Renal cortex interstitium (tissue), 11 donors: ENCODE measurements around the gene CACFD1. TPM values are rescaled to one million over a fixed set of nuclear protein-coding genes. Genes with fewer than 3 reads are reported as not detected.

Experiments
- DNase-seq, 11 donors: peaks; one replicate each; pipeline ENCODE4 v3.0.0-alpha.2; 2013; ENCODE audit warnings: low read depth in 9 of 11, low spot score in 4 of 11; ENCODE audit errors: extremely low read depth in 1 of 11
- polyA plus RNA-seq, 3 donors: library from polyadenylated mRNA; unstranded; fragments of 120-200 nt; gene quantifications; one replicate each; pipeline ENCODE4 v1.2.1, GENCODE V29; 2013; ENCODE audit not compliant: insufficient read length in 3 of 3

The CACFD1 gene
- polyA plus RNA-seq, 3 donors = 23.5 to 35.8 (median 32.8) TPM

DNA sequence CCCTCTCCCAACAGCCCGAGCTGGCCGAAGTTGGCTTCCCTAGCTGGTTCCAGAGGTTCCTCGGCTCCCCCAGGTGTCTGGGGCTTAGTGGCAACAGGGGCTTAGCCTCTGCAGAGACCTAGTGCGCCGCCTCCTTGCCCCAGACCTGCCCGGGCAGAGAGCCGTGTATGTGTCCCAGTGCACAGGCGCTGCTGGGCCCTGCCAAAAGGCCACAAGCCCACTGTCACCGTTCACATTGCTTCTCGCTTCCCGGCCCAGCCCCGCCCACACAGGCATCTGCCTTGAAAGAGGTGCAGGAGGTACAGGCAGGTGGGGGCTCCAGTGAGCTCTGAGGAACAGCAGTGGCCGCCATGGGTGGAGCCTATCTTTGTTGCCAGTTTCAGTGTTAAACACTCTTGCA lies 2.5 kb upstream of the CACFD1 start:
- no peak for DNase-seq

DNA sequence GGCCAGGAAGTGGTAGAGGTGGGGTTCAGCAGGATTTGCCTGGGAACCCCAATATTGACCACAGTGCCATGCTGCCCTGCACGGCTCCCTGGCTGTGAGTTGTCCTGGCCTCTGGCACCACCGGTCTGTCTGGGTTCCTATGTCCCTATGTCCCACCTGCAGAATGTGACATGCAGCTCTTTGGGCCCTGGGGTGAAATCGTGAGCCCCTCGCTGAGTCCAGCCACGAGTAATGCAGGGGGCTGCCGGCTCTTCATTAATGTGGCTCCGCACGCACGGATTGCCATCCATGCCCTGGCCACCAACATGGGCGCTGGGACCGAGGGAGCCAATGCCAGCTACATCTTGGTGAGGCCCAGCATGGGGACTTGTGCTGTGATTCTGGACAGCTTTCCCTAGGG lies 2.0 kb upstream of the CACFD1 start:
- DNase-seq = no peak

DNA sequence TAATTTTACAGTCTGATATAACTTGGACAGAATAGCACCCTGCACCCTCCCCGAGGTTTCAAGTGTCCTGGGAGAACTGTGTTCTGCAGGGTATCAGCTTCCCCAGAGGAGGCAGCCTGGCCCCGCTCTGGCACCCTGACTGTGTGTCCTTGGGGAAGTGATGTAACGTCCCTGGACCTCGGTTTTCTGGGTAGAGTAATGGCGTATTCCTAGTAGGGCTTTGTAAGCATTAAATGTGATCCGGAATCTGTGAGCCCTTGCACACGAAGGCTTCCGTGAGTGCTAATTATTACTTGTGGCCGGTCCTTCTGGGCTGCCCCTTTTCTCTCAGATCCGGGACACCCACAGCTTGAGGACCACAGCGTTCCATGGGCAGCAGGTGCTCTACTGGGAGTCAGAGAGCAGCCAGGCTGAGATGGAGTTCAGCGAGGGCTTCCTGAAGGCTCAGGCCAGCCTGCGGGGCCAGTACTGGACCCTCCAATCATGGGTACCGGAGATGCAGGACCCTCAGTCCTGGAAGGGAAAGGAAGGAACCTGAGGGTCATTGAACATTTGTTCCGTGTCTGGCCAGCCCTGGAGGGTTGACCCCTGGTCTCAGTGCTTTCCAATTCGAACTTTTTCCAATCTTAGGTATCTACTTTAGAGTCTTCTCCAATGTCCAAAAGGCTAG lies 1.0 kb upstream of the CACFD1 start:
- no peak for DNase-seq

DNA sequence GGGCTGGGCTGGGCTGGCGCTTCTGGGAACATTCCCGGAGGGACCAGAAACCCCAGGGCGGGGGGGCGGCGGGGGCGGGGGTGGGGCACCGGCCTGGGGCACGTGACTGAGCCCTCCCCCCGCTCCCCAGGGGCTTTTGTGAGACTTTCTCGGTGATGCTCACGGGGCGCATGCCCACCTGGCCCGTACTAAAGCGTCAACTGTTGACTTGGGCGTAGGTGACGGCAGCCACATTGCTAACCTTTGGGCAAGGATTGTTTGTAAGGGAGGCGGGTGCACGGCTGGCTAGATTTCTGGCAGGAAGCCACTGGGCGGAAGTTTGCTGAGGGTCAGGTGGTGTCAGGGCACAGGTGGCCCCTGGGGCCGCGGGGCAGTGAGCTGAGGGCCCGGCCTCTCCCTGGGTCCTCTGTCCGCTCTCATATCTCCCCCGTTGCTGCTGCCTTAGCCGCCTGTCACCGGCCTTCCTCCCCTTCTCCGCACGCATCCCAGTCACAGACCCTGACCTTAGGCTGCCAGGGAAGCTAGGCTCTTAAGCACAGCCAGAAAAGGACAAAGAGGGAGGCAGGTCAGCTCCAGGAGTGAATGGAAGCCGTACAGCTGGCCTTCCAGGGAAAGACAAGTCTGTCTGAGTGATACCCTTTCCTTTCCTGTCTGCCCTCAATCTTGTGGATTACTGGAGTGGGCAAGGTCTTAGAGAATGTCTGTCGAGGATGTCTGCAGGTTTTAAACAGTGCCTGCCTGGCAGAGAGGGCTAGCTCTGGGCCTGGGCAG lies 812 bp downstream of the CACFD1 start:
- DNase-seq = peak in 8 of 11 donors; percentile 32 to 53 (median 35)

DNA sequence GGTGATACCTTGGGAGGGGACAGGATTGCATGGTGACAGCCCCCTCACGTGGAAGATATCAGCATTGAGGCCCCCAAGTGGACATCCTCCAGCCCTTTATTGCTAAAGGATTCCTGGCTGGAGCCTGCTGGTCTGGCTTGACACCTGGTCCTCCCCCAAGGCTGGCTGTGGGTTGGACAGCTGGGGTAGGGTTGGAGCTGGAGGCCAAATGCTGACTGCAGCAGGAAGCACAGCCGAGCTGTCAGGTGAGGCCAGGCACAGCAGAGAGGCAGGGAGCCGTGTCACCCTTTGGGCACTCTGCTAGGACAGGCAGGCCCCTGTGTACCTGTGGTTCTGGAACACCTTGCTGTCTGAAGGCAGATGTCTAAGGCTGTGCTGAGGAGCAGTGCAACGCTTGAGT lies 2.2 kb downstream of the CACFD1 start:
- DNase-seq = no peak

DNA sequence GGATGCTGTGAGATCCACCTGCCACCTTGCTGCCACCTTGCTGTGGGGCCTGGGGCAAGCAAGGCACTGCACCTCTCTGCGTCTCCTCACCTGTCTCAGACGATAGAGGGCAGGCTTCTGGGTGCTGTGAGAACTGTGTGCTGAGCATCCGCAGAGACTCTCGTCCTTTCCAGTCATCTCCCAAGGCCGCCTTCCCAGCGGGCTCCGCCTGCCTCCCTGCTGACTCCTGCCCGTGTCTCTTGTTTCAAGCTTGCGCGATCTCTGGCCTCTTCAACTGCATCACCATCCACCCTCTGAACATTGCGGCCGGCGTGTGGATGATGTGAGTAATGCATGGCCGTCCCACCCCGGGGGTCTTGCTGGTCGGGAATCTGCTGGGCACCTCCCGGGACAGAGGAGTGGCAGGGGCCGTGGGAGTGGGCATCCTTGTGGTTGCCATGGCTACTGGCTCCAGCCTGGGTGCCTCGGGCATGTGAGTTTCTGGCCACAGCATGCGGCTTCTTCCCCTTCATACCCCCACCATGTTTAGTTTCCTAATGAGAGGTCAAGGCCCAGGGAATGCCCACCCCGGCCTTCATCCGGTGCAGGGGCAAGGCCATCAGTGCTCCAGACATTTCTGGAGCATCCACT lies 3.6 kb downstream of the CACFD1 start:
- DNase-seq = no peak

DNA sequence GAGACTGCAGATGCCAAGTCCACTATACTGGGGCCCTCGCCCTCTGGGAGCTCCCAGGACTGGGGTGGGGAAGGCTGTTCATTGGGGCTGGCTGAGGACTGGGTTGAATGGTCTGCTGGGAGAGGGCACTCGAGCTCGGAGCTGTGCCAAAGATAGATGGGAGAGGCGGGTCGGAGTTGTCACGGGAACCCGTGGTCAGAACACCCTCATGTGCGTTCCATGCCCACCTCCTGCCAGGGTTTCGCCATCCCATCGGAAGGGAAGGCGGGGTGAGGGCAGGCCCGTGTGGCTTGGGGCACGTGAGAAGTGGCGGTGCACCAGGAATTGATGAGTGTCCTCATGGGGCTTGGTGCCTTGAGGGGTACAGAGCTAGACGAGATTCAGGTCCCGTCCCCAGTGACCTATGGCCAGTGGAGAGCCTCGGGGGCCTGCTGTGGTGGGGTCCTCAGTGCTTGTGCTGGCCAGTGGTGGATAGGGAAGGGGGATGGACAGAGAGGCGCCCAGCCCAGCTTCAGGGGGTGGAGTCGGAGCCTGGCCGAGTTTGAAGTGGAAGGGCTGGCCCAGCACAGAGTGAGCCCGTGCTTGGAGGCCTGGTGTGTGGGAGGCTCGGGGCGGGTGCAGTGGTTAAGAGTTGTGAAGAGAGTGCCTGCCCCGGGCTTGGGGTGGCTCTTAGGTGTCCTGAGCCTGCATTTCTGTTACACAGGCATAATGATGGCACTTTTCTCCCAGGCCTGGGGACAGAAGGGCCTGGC lies 4.3 kb downstream of the CACFD1 start:
- DNase-seq = no peak

DNA sequence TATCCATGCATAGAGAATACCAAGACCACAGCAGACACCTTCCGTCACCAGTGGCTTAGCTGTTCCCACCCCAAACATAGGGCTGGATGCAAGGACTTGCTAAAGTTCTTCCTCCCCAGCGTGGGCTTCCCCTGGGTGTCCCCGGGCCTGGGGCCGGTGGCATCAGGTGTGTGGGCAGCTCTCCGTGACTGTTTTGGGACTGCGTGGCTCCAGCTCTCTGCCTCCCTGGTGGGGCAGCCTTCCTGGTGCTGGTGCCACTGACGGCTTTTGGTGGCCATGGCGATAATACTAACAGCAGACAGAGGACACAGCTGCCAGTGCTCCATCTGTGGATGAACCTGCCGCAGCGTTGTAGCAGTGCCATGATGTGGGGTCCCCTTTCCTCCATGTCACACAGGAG lies 4.9 kb downstream of the CACFD1 start:
- no peak for DNase-seq

DNA sequence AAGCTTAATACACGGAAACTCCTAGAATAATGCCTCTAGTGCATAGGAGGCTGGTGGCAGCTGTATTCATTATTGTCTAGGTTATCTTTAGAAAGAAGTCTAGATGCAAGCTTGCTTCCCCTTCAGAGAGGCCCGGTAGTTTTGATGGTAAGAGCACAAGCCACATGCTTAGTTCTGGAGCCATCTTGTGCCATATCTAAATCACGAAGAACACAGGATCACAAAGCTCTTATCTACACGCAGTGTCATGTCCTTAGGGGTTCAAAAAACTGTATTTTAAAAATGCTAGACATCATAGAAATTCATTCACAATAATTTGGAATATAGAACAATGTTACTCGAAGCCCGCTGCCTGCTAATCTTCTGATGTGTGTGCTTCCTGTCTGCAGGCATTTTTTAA lies 6.2 kb downstream of the CACFD1 start:
- no peak for DNase-seq

DNA sequence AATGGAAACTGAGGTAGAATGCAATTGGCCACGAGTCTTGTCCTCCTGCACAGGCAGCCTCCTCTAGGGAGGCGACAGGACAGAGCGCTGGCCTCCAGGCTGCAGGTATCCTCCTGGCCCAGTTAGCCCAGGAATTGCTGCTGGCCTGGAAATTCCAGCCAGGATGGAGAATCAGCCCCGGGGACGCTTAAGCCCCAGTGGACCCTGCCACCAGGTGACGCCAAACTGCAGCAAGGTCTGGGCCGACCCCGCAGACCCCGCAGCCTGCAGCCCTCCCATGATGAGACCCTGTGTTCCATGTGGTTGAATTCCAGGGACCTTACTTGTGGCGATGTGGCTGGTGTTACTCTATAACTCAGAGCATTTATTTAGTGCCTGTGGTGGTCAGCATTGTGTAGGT lies 7.3 kb downstream of the CACFD1 start:
- DNase-seq = no peak

DNA sequence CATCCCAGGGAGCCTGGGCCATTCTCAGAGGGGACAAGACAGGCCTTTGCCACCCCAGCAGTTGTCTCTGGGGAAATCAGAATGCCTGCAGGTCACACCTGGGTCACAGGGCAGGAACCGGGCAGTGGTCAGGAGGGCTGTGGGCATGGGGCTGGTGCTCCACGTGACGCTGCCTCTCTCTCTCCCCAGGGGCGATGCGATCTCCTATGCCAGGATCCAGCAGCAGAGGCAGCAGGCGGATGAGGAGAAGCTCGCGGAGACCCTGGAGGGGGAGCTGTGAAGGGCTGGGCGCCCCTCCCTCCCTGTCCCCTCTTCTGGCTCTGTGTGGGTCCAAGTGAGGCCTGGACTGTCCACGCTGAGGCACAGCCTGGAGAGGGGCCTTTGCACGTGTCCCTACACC lies 8.6 kb downstream of the CACFD1 start:
- no peak for DNase-seq

DNA sequence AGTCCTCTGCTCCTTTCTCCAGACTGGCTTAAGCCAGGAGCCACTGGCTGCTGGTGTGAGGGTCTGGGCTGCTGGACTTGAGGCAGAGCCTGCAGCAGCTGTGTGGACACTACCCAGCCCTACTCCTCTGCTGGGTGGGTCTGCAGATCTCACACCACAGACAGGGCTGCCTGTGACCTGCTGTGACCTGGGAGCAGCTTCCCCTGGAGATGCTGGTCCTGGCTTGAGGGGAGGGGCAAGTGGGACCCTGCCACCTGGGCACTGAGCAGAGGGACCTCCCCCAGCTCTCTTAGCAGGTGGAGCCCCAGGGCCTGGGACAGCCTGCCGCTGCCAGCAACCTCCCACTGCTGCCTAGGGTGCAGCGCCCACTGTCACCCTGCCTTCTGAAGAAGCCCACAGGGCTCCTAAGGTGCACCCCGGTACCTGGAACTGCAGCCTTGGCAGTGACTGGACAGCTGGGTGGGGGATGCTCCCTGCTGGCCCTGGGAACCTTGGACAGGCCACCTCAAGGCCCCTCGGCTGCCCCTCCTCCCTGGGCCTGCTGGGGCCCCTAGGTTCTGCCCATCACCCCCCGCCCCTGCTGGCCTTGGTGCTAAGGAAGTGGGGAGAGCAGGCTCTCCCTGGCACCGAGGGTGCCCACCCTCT lies 9.1 kb downstream of the CACFD1 start:
- no peak for DNase-seq

DNA sequence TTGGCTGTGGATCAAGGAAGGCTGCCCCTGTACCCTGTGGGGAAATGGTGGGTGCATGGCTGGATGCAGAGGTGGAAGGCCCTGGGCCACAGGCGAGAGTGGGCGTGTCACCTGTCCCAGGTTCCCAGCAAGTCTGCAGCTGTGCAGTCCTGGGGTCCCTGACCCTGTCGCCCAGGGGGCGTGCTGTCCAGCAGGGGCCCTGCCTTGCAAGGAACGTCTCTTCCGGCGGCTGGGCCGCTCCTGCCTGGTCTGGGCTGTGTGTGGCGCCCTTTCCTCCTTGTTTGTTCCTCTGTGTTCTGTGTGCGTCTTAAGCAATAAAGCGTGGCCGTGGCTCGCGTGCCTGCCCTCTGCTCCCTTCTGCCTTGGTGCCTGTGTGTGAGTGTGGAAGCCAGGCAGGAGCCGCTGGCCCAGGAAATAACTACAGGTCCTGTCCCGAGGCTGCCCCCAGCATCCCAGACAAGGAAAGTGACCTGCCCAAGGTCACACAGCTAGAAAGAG lies 10.7 kb downstream of the CACFD1 start:
- no peak for DNase-seq

DNA sequence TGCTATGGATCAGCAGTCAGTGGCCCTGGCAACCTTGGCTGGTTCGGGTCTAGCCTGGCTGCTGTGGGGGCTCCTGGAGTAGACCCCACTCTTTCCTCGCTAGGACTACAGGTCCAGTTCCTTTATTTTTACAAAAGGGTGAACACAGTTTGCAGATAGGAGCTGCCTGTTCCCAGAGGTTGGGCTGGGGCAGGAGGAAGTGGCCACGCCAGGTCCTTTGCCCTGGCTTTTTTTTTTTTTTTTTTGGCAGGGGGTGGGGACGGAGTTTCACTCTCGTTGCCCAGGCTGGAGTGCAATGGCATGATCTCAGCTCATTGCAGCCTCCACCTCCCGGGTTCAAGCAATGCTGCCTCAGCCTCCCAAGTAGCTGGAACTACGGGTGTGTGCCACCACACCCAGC lies 11.2 kb downstream of the CACFD1 start:
- DNase-seq = no peak

DNA sequence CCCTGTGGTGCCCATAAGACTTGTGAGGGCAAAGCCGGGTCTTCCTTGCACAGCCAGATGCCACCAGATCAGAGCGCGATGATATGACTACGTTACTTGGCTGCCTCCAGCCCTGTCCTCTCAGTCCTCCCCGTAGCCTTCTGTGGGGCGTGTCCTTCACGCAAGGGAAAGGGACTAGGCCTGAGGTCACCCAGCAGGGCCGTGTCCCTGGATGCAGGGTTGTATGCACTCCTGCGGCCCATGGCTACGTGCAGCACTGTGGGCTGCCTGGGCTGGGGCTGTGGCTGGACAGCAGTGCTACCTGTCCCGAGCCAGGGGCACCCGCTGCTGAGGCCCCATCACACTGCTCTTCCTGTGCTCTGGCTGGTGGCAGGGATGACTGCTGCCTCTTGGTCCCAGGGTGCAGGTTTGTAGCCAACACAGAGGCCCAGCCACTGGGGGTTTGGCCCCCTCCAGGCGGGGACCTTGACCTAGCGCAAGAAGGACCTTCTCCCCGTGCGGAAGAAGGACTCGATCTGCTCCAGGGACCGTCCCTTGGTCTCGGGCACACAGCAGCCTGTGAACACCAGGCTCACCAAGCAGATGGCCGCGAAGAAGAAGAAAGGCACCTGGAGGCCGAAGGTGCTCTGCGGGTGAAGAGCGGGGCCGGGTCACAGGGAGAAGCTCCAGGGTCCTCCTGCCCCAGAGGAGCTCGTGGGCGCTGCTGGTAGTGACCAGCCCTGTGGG lies 11.9 kb downstream of the CACFD1 start:
- DNase-seq = no peak

DNA sequence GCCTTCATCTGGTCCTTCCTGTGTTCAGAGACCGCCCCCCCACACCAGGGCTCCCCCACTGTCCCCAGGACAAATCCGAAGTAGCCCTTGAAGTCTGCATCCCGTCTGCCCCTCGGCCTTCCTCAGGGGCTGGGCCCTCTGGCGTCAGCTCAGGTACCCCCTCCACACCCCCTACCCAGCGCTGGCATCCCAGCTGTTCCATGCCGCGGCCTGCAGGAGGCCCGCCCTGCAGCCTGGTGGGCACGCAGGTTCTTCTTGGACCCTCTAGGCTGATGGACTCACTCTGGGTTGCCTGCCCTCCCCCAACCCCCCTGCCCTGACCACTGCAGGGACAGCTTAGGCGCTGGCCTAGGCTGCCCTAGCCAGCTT lies 12.5 kb downstream of the CACFD1 start:
- DNase-seq = no peak

DNA sequence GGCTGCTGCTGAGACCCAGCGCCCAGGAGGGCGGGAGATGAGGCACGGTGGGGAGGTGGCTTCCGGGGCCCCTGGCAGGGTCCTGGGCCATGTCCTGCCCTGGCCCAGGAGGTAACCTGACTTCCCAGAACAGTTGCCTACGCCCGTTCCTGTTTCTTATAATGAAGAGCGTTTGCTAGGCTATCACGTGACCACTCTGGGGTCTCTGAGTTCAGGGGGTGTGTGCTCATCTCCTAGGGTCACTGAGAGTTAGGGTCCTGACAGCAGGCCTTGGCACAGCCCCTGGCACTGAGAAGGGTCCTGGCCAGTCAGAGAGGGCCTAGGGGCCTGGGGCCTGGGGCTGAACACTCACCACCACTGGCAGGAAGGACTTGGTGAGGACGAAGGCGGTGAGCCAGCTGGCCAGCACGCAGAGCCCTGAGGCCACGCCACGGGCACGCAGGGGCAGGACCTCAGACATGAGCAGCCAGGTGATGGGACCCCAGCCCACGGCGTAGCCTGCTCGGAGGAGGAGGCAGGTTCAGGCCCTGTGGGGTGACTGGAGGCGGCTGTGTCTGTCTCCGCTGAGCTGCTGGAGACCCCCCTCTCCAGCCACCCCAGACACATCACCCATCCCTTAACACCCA lies 13.1 kb downstream of the CACFD1 start:
- no peak for DNase-seq

DNA sequence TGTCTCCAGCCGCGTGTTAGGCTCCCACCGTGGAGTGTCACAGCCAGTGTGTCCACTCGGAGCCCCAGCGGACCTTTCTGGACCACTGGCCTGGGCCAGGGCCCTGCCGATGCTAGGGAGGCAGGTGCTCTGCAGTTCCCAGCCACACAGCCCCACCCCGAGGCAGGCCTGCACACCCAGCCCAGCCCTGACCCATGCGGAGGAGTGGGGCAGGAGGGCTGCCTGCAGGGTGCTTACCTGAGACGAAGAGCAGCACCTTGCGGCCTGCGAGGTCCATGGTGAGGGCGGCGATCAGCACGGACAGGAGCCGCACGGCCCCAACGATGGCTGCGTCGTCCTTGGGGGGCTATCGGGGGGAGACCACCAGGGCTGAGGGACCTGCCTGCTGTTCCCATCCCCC lies 14.0 kb downstream of the CACFD1 start:
- DNase-seq = no peak
